Panc1 (cell line): ENCODE data around the gene VSIG8. TPM values are rescaled to one million over a fixed set of nuclear protein-coding genes. Genes with fewer than 3 reads are reported as not detected.

Experiments used
- ATAC-seq: fragments of 200-7000 bp; cut with Tn5 transposase; 2 replicates; pipeline ENCODE4 v1.9.1; 2020; ENCODE audit warnings: mild to moderate bottlenecking, moderate library complexity
- BruUV-seq: library from RNA; stranded (reverse); fragments of 400-500 nt; replicated peaks from 2 replicates; lab custom pipeline; 2021; lab: Mats Ljungman, UMichigan
- CTCF ChIA-PET: fragments of 300-600 bp; sonication (Branson Sonifier 250); formaldehyde crosslinking; loops from one replicate; lab custom pipeline; 2022; ENCODE audit warnings: antibody characterized with exemption; lab: Charles Lee
- POLR2A ChIA-PET: fragments of 300-600 bp; sonication (Branson Sonifier 250); formaldehyde crosslinking; loops from one replicate; lab custom pipeline; 2022; ENCODE audit warnings: antibody characterized with exemption; lab: Charles Lee
- DNase-seq: peaks from one replicate; pipeline ENCODE4 v3.0.0-alpha.2; 2010; ENCODE audit warnings: low read depth, low spot score
- H3K27ac ChIP-seq: 2 replicates; pipeline ENCODE4 v1.5.1; 2011; ENCODE audit warnings: mild to moderate bottlenecking, low read length, inconsistent platforms
- H3K27me3 ChIP-seq: fragments of 200-500 bp; sonication (Bioruptor generic); 2 replicates; pipeline ENCODE4 v1.6.0; 2014; ENCODE audit warnings: low read length, inconsistent platforms; ENCODE audit not compliant: control insufficient read depth, insufficient read depth
- H3K36me3 ChIP-seq: fragments of 200-500 bp; sonication (Bioruptor generic); 2 replicates; pipeline ENCODE4 v1.5.1; 2014; ENCODE audit warnings: inconsistent platforms, mild to moderate bottlenecking, low read length, moderate library complexity; ENCODE audit not compliant: control insufficient read depth, insufficient read depth
- H3K4me1 ChIP-seq: 2 replicates; pipeline ENCODE4 v1.5.1; 2011; ENCODE audit warnings: inconsistent platforms, mild to moderate bottlenecking, low read length, moderate library complexity; ENCODE audit not compliant: control insufficient read depth, insufficient read depth
- H3K4me3 ChIP-seq, 2 experiments: 2 replicates each; pipeline ENCODE4 v1.5.1; 2011 to 2012; ENCODE audit warnings: low read depth in 2 of 2, low read length in 2 of 2, mild to moderate bottlenecking in 2 of 2, inconsistent platforms in 1 of 2, moderate library complexity in 1 of 2
- H3K9me3 ChIP-seq: fragments of 200-500 bp; sonication (Bioruptor generic); 2 replicates; pipeline ENCODE4 v1.5.1; 2014; ENCODE audit warnings: low read depth, mild to moderate bottlenecking, inconsistent platforms, low read length, moderate library complexity; ENCODE audit not compliant: control insufficient read depth, insufficient read depth
- POLR2AphosphoS5 ChIP-seq: IDR thresholded peaks from 2 replicates; pipeline ENCODE4 v1.6.1; 2012; ENCODE audit warnings: mild to moderate bottlenecking, low read depth, low read length, moderate library complexity
- SIN3A ChIP-seq: IDR thresholded peaks from 2 replicates; pipeline ENCODE4 v1.6.1; 2012; ENCODE audit warnings: low read depth, mild to moderate bottlenecking, low read length, moderate library complexity, borderline replicate concordance; ENCODE audit not compliant: insufficient read depth
- TCF7L2 ChIP-seq: IDR thresholded peaks from 2 replicates; pipeline ENCODE4 v1.6.1; 2011; ENCODE audit warnings: mild to moderate bottlenecking, low read depth, low read length, inconsistent platforms
- in situ Hi-C: cut with HindIII; loops from 2 replicates; pipeline ENCODE4 v1.10.0; 2016; ENCODE audit warnings: low sequenced_read_pairs, low pct_unique_long_range_greater_than_20kb
- intact Hi-C: fragments of 100-400 bp; cut with micrococcal nuclease; formaldehyde crosslinking; loops from one replicate; pipeline ENCODE4 v1.10.0; 2022; ENCODE audit not compliant: unreplicated experiment
- total RNA-seq: library from RNA; stranded (reverse); gene quantifications from one replicate; pipeline ENCODE4 v1.2.1, GENCODE V29; 2021; ENCODE audit not compliant: unreplicated experiment
- TF ChIP-seq, protein P1 (sequence below), 2 experiments: IDR thresholded peaks; 2 replicates each; pipeline ENCODE4 v1.6.1; 2011 to 2012; ENCODE audit warnings: low read depth in 2 of 2, control low read depth in 1 of 2, low read length in 1 of 2, mild to moderate bottlenecking in 1 of 2, moderate library complexity in 1 of 2; ENCODE audit not compliant: insufficient read depth in 1 of 2
- TF ChIP-seq, protein P2 (sequence below): fragments of 450-650 bp; IDR thresholded peaks from 2 replicates; pipeline ENCODE4 v1.5.1; 2017; ENCODE audit warnings: mild to moderate bottlenecking

Gene VSIG8
- total RNA-seq, 1 experiment from 2014 or later: not detected

DNA sequence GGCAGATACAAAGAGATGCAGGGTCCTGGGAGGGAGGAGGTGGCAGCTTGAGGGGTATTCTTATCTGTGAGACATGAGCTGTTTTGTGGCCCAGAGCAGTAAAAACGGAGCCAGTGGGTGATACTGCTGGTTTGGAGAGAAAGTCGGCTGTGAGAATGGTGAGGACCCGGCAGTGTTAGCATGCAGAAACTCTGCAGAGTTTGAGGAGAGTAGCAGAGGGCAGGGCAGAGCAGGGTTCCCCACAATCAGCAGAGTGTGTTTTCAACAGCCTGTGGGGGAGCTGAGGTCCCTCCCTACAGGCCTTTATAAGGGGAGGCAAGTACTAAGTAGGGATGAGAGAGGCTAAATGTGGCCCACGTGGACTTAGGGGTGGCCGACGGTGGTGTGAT lies 35.4 kb downstream of the VSIG8 start:
- in situ Hi-C loops (no loop called here), intact Hi-C loops (no loop called here)
- H3K4me3 ChIP-seq: no peak overlapping the region
- ChIA-PET POLR2A (no interaction called here), CTCF (no interaction called here)
- DNase-seq (no peak), ATAC-seq (no peak)
- TF ChIP-seq, protein P1, sequence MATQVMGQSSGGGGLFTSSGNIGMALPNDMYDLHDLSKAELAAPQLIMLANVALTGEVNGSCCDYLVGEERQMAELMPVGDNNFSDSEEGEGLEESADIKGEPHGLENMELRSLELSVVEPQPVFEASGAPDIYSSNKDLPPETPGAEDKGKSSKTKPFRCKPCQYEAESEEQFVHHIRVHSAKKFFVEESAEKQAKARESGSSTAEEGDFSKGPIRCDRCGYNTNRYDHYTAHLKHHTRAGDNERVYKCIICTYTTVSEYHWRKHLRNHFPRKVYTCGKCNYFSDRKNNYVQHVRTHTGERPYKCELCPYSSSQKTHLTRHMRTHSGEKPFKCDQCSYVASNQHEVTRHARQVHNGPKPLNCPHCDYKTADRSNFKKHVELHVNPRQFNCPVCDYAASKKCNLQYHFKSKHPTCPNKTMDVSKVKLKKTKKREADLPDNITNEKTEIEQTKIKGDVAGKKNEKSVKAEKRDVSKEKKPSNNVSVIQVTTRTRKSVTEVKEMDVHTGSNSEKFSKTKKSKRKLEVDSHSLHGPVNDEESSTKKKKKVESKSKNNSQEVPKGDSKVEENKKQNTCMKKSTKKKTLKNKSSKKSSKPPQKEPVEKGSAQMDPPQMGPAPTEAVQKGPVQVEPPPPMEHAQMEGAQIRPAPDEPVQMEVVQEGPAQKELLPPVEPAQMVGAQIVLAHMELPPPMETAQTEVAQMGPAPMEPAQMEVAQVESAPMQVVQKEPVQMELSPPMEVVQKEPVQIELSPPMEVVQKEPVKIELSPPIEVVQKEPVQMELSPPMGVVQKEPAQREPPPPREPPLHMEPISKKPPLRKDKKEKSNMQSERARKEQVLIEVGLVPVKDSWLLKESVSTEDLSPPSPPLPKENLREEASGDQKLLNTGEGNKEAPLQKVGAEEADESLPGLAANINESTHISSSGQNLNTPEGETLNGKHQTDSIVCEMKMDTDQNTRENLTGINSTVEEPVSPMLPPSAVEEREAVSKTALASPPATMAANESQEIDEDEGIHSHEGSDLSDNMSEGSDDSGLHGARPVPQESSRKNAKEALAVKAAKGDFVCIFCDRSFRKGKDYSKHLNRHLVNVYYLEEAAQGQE (IDR thresholded peaks at IDR 0.05; ENCODE audit: insufficient read depth in 1 of 2, low read depth in 2 of 2, low read length in 1 of 2): no peak
- TF ChIP-seq TCF7L2 (no peak), POLR2AphosphoS5 (no peak), SIN3A (no peak)
- TF ChIP-seq, protein P2, sequence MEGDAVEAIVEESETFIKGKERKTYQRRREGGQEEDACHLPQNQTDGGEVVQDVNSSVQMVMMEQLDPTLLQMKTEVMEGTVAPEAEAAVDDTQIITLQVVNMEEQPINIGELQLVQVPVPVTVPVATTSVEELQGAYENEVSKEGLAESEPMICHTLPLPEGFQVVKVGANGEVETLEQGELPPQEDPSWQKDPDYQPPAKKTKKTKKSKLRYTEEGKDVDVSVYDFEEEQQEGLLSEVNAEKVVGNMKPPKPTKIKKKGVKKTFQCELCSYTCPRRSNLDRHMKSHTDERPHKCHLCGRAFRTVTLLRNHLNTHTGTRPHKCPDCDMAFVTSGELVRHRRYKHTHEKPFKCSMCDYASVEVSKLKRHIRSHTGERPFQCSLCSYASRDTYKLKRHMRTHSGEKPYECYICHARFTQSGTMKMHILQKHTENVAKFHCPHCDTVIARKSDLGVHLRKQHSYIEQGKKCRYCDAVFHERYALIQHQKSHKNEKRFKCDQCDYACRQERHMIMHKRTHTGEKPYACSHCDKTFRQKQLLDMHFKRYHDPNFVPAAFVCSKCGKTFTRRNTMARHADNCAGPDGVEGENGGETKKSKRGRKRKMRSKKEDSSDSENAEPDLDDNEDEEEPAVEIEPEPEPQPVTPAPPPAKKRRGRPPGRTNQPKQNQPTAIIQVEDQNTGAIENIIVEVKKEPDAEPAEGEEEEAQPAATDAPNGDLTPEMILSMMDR: no peak
- peaks cover 3% of the 10 kb centered on the region; the same call in 1 of the 2 replicates for H3K27me3 ChIP-seq
- no peak overlapping the region for H3K27ac ChIP-seq
- H3K36me3 ChIP-seq: no peaks in the 10 kb centered on the region
- H3K9me3 ChIP-seq: no peaks in the 10 kb centered on the region
- no TSS peak for BruUV-seq
- no peaks in the 10 kb centered on the region for H3K4me1 ChIP-seq

DNA sequence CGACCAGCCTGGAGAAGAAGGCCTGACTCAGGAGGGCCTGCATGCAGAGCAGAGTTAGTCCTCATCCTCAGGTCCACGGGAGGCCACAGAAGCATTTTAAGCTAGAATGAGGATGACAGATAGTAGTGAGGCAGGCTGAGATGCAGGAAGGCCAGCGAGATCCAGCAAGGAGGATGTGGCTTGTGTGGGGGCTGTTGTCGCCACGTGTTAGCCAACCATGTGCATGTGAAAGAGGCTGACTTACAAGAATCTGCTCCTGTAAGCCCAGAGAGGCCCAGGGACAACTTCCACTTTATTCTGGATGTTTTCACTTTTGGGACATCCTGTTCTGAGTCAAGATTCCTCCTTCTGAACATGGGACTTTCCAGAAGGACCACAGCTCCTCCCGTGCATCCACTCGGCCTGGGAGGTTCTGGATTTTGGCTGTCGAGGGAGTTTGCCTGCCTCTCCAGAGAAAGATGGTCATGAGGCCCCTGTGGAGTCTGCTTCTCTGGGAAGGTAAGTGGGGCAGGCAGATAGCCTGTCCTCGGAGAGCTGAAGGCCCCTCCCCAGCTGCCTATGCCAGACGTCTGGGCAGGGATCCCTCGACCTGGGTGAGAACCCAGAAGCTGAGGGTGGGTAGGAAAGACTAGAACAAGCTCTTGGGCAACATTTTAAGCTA lies 35.9 kb downstream of the VSIG8 start, which contains the start of gene SLAMF8:
Gene SLAMF8 (plus strand): TSS at position 433 of the 661 bp plus-strand sequence. CDS start 26 bp downstream, at position 459.
- DNase-seq: no peak
- BruUV-seq: no TSS peak
- TF ChIP-seq SIN3A: no peak
- TF ChIP-seq TCF7L2: no peak
- TF ChIP-seq, protein P1 (IDR thresholded peaks at IDR 0.05; ENCODE audit: insufficient read depth in 1 of 2, low read depth in 2 of 2, low read length in 1 of 2): no peak
- TF ChIP-seq POLR2AphosphoS5: no peak
- TF ChIP-seq, protein P2: no peak
- intact Hi-C loops: no loop called here
- no peak within 1 kb of the TSS for H3K4me3 ChIP-seq
- ChIA-PET POLR2A (no interaction called here), CTCF (no interaction called here)
- H3K36me3 ChIP-seq: no peaks in the 10 kb centered on the region
- in situ Hi-C loops: no loop called here
- no peaks in the 10 kb centered on the region for H3K4me1 ChIP-seq
- no peak within 1 kb of the TSS for H3K27ac ChIP-seq
- ATAC-seq: no peak
- peaks cover 3% of the 10 kb centered on the region; the same call in 1 of the 2 replicates for H3K27me3 ChIP-seq
- H3K9me3 ChIP-seq: no peaks in the 10 kb centered on the region
